SK-N-SH (cell line): Measurements from ENCODE around the gene TCHHL1. TPM values are rescaled to one million over a fixed set of nuclear protein-coding genes. Genes with fewer than 3 reads are reported as not detected.
"Not testable (repeated sequence)": the region's sequence is repeated elsewhere in the genome, so short reads cannot be mapped to it uniquely, and the experiment has no call there.

Experiments
- CTCF ChIA-PET: fragments of 300-600, 350-600 bp; formaldehyde crosslinking; extraction: SDS; loops from one replicate; lab custom pipeline; 2021; lab: Yijun Ruan, JAX
- POLR2A ChIA-PET: fragments of 350-600 bp; sonication (Branson Sonifier 250); formaldehyde crosslinking; extraction: SDS; loops from one replicate; lab custom pipeline; 2020; ENCODE audit warnings: antibody characterized with exemption, inconsistent platforms; lab: Yijun Ruan, JAX
- DNase-seq: peaks from one replicate; pipeline ENCODE4 v3.0.0; 2012
- H2AFZ ChIP-seq: fragments of 200-600 bp; sonication (generic); 2 replicates; pipeline ENCODE4 v1.8.1; 2016; ENCODE audit warnings: antibody characterized with exemption, mild to moderate bottlenecking, low read depth
- H3F3A ChIP-seq: fragments of 200-600 bp; sonication (generic); replicated peaks from 2 replicates; pipeline ENCODE3; 2016; ENCODE audit warnings: antibody characterized with exemption, mild to moderate bottlenecking; ENCODE audit not compliant: insufficient read depth
- H3K27ac ChIP-seq, 2 experiments: fragments of 200-500 bp in 1 of 2; fragments of 200-600 bp in 1 of 2; sonication (Bioruptor generic) in 1 of 2; sonication (generic), shearing (Covaris generic) in 1 of 2; 2 replicates each; pipeline versions ENCODE4 v1.5.1 to v1.6.1; 2014 to 2016; ENCODE audit warnings: low read depth in 2 of 2, inconsistent platforms in 1 of 2, low read length in 1 of 2, mild to moderate bottlenecking in 1 of 2, mixed read lengths in 1 of 2
- H3K27me3 ChIP-seq: fragments of 200-600 bp; sonication (generic), shearing (Covaris generic); 2 replicates; pipeline ENCODE4 v1.6.1; 2016; ENCODE audit warnings: mixed run types; ENCODE audit not compliant: insufficient read depth
- H3K36me3 ChIP-seq, 2 experiments: fragments of 200-500 bp in 1 of 2; fragments of 200-600 bp in 1 of 2; sonication (Bioruptor generic) in 1 of 2; sonication (generic) in 1 of 2; replicated peaks in 1 of 2; 2 replicates each; pipeline versions ENCODE3 to v1.5.1; 2014 to 2016; ENCODE audit warnings: low read length in 1 of 2, mild to moderate bottlenecking in 1 of 2; ENCODE audit not compliant: insufficient read depth in 2 of 2, control insufficient read depth in 1 of 2
- H3K4me1 ChIP-seq, 2 experiments: fragments of 200-500 bp in 1 of 2; fragments of 200-600 bp in 1 of 2; sonication (Bioruptor generic) in 1 of 2; sonication (generic), shearing (Covaris generic) in 1 of 2; 2 replicates each; pipeline versions ENCODE4 v1.5.1 to v1.6.1; 2014 to 2016; ENCODE audit warnings: low read depth in 1 of 2, low read length in 1 of 2, mixed run types in 1 of 2; ENCODE audit not compliant: insufficient read depth in 2 of 2, control insufficient read depth in 1 of 2
- H3K4me2 ChIP-seq: fragments of 200-600 bp; sonication (generic), shearing (Covaris generic); 2 replicates; pipeline ENCODE4 v1.6.1; 2017; ENCODE audit warnings: mixed run types
- H3K4me3 ChIP-seq, 2 experiments: fragments of 200-500 bp in 1 of 2; fragments of 200-600 bp in 1 of 2; sonication (Bioruptor generic) in 1 of 2; sonication (generic), shearing (Covaris generic) in 1 of 2; 2 replicates each; pipeline versions ENCODE4 v1.5.1 to v1.8.1; 2014 to 2016; ENCODE audit warnings: low read depth in 2 of 2, inconsistent platforms in 1 of 2, low read length in 1 of 2, mild to moderate bottlenecking in 1 of 2, mixed read lengths in 1 of 2, moderate library complexity in 1 of 2
- H3K79me2 ChIP-seq: fragments of 200-600 bp; sonication (generic); 2 replicates; pipeline ENCODE4 v1.8.1; 2017; ENCODE audit warnings: mild to moderate bottlenecking; ENCODE audit not compliant: insufficient read depth
- H3K9ac ChIP-seq: fragments of 200-600 bp; sonication (generic); 2 replicates; pipeline ENCODE4 v1.6.1; 2017; ENCODE audit warnings: mixed run types
- H3K9me2 ChIP-seq: fragments of 200-600 bp; sonication (generic); 2 replicates; pipeline ENCODE4 v1.6.1; 2017; ENCODE audit warnings: mixed run types
- H3K9me3 ChIP-seq: fragments of 200-600 bp; sonication (generic); 2 replicates; pipeline ENCODE4 v1.6.1; 2017; ENCODE audit warnings: mixed run types, mild to moderate bottlenecking, moderate library complexity
- H4K20me1 ChIP-seq: fragments of 200-600 bp; sonication (generic); 2 replicates; pipeline ENCODE4 v1.6.1; 2017; ENCODE audit warnings: mild to moderate bottlenecking, mixed run types; ENCODE audit not compliant: insufficient read depth
- EZH2phosphoT487 ChIP-seq: fragments of 200-600 bp; sonication (generic); IDR thresholded peaks from 2 replicates; pipeline ENCODE4 v1.6.1; 2017; ENCODE audit warnings: low read depth, mixed run types, mild to moderate bottlenecking, antibody characterized with exemption, moderate library complexity, borderline replicate concordance
- FOSL2 ChIP-seq: IDR thresholded peaks from 2 replicates; pipeline ENCODE4 v1.4.0; 2012; ENCODE audit warnings: low read depth, mild to moderate bottlenecking, moderate library complexity, borderline replicate concordance
- FOXM1 ChIP-seq: IDR thresholded peaks from 2 replicates; pipeline ENCODE4 v1.4.0; 2012; ENCODE audit warnings: low read depth, mild to moderate bottlenecking
- NFIC ChIP-seq: IDR thresholded peaks from 2 replicates; pipeline ENCODE4 v1.4.0; 2012; ENCODE audit warnings: borderline replicate concordance
- POLR2AphosphoS5 ChIP-seq: IDR thresholded peaks from 2 replicates; pipeline ENCODE4 v1.6.1; 2012; ENCODE audit warnings: low read depth, low read length
- RXRA ChIP-seq: IDR thresholded peaks from 2 replicates; pipeline ENCODE4 v1.4.0; 2012; ENCODE audit warnings: low read depth, mild to moderate bottlenecking, borderline replicate concordance
- SIN3A ChIP-seq: IDR thresholded peaks from 2 replicates; pipeline ENCODE4 v1.6.1; 2012; ENCODE audit warnings: low read depth, mild to moderate bottlenecking, low read length, moderate library complexity, borderline replicate concordance
- TEAD4 ChIP-seq: IDR thresholded peaks from 2 replicates; pipeline ENCODE4 v1.4.0; 2012; ENCODE audit warnings: mild to moderate bottlenecking, borderline replicate concordance; ENCODE audit not compliant: insufficient read depth
- WGBS: methylation state at CpG from one replicate; pipeline ENCODE4 v1.1.6; 2017; ENCODE audit warnings: low lambda C conversion rate; 5-methylcytosine and 5-hydroxymethylcytosine counted together
- polyA plus RNA-seq, 3 experiments: library from polyadenylated mRNA; depleted of rRNA; stranded (reverse); fragments of >200 nt; gene quantifications; 2 replicates each; pipeline ENCODE4 v1.2.3, GENCODE V29; 2012
- TF ChIP-seq, protein P1 (sequence below): fragments of 150-350 bp; IDR thresholded peaks from 2 replicates; pipeline ENCODE4 v1.6.1; 2016; ENCODE audit warnings: mild to moderate bottlenecking, low read depth, low read length
- TF ChIP-seq, protein P2 (sequence below): fragments of 200-600 bp; sonication (generic); IDR thresholded peaks from 2 replicates; pipeline ENCODE4 v1.6.1; 2017; ENCODE audit warnings: antibody characterized with exemption, mild to moderate bottlenecking, moderate library complexity
- TF ChIP-seq, protein P3 (sequence below): IDR thresholded peaks from 2 replicates; pipeline ENCODE4 v1.4.0; 2012; ENCODE audit warnings: low read depth, borderline replicate concordance

The TCHHL1 gene
- polyA plus RNA-seq, 1 of the 3 experiments (the other 2 are of a cell fraction) = not detected

DNA sequence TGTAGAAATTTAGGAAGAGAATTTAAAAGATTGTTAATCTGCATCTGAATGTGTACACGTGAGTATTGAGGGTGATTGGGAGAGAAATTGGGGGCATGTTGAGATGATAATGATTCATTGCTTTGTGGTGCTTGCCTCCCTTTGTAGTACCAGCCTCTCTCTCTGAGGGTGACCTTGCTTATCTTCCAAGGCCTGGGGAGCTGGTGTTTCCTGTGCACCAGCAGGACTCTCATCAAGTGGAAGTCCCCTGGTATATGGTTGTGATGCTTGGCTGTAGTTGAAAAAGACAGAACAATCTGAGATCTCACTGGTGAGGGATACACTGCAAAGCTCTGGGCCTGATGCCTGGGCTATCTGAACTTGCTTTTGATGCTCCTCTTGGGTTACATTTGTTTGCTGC, 4.0 kb downstream of the TCHHL1 start:
- H3K9me2 ChIP-seq = no peaks in the 10 kb centered on the region
- TF ChIP-seq, protein P1, sequence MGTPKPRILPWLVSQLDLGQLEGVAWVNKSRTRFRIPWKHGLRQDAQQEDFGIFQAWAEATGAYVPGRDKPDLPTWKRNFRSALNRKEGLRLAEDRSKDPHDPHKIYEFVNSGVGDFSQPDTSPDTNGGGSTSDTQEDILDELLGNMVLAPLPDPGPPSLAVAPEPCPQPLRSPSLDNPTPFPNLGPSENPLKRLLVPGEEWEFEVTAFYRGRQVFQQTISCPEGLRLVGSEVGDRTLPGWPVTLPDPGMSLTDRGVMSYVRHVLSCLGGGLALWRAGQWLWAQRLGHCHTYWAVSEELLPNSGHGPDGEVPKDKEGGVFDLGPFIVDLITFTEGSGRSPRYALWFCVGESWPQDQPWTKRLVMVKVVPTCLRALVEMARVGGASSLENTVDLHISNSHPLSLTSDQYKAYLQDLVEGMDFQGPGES = no peak
- TF ChIP-seq SIN3A (no peak), POLR2AphosphoS5 (no peak), FOSL2 (no peak), FOXM1 (no peak), TEAD4 (no peak), EZH2phosphoT487 (no peak), NFIC (no peak), RXRA (no peak)
- TF ChIP-seq, protein P2, sequence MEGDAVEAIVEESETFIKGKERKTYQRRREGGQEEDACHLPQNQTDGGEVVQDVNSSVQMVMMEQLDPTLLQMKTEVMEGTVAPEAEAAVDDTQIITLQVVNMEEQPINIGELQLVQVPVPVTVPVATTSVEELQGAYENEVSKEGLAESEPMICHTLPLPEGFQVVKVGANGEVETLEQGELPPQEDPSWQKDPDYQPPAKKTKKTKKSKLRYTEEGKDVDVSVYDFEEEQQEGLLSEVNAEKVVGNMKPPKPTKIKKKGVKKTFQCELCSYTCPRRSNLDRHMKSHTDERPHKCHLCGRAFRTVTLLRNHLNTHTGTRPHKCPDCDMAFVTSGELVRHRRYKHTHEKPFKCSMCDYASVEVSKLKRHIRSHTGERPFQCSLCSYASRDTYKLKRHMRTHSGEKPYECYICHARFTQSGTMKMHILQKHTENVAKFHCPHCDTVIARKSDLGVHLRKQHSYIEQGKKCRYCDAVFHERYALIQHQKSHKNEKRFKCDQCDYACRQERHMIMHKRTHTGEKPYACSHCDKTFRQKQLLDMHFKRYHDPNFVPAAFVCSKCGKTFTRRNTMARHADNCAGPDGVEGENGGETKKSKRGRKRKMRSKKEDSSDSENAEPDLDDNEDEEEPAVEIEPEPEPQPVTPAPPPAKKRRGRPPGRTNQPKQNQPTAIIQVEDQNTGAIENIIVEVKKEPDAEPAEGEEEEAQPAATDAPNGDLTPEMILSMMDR = no peak
- TF ChIP-seq, protein P3, sequence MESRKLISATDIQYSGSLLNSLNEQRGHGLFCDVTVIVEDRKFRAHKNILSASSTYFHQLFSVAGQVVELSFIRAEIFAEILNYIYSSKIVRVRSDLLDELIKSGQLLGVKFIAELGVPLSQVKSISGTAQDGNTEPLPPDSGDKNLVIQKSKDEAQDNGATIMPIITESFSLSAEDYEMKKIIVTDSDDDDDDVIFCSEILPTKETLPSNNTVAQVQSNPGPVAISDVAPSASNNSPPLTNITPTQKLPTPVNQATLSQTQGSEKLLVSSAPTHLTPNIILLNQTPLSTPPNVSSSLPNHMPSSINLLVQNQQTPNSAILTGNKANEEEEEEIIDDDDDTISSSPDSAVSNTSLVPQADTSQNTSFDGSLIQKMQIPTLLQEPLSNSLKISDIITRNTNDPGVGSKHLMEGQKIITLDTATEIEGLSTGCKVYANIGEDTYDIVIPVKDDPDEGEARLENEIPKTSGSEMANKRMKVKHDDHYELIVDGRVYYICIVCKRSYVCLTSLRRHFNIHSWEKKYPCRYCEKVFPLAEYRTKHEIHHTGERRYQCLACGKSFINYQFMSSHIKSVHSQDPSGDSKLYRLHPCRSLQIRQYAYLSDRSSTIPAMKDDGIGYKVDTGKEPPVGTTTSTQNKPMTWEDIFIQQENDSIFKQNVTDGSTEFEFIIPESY = no peak
- TF ChIP-seq, all 33 proteins: peak for 0
- no peak overlapping the region for H2AFZ ChIP-seq
- no peaks in the 10 kb centered on the region for H3K36me3 ChIP-seq
- H3K4me3 ChIP-seq = no peak overlapping the region
- no peaks in the 10 kb centered on the region for H3K9me3 ChIP-seq
- no peaks in the 10 kb centered on the region for H3F3A ChIP-seq
- H3K79me2 ChIP-seq = no peaks in the 10 kb centered on the region
- H4K20me1 ChIP-seq = no peaks in the 10 kb centered on the region
- ChIA-PET CTCF (no interaction called here), POLR2A (no interaction called here)
- no peak overlapping the region for H3K4me2 ChIP-seq
- H3K4me1 ChIP-seq = no peaks in the 10 kb centered on the region
- H3K27ac ChIP-seq = no peak overlapping the region
- WGBS = 0% methylated on average over 1 of the region's 1 CpG
- no peak for DNase-seq
- no peak overlapping the region for H3K9ac ChIP-seq
- peaks cover 4% of the 10 kb centered on the region; the same call in 1 of the 2 replicates for H3K27me3 ChIP-seq

DNA sequence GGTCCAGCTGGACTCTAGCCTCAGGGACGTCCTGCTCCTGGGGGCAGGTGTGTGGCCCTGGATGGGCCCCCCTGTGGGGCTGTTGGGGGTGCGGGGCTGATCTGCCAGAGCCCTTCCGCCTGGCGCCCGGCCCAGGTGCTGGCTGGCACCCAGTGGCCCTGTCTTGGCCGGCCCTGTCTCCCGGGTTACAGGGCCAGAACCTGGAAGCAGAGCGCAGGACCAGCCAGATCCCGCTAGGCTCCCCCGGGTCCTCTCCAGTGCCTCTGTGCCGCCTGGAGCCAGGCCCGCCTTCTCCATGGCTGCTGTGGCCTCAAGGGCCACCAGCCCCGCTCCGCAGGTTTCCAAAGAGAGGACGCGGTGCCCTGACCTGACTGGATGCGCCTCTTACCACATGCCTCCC, 7.8 kb downstream of the TCHHL1 start:
- H2AFZ ChIP-seq, H4K20me1 ChIP-seq, H3K36me3 ChIP-seq, H3K9ac ChIP-seq, H3K4me1 ChIP-seq, H3K27ac ChIP-seq, H3K4me3 ChIP-seq, H3K9me3 ChIP-seq, H3K79me2 ChIP-seq, POLR2A ChIA-PET, CTCF ChIA-PET, H3F3A ChIP-seq, H3K9me2 ChIP-seq, DNase-seq, H3K4me2 ChIP-seq: not testable (repeated sequence)
- H3K27me3 ChIP-seq = peaks cover 37% of the 10 kb centered on the region
- 33% methylated on average over 3 of the region's 17 CpGs for WGBS

DNA sequence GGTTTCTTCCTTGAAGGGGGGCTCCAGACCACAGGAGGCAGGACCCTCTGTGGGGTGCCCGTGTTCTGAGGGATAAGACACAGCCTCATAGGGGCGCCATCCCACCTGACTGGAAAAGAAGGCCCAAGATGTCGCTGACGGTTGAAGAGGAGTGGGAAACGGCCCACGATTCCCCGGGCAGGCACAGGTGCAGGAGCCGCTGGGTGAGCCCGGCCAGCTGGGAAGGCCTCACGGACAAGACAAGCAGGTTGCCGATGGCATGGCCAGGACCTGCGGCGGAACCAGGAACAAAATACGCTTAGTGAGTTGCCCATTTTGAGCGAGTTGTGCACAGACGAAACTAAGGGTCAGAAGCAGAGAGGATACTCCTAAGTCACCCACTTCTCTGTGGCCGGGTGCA, 8.4 kb downstream of the TCHHL1 start:
- WGBS = 10% methylated on average over 16 of the region's 17 CpGs
- H3K4me1 ChIP-seq, H3F3A ChIP-seq, H3K27ac ChIP-seq, DNase-seq, H3K9ac ChIP-seq, H2AFZ ChIP-seq, CTCF ChIA-PET, H3K79me2 ChIP-seq, H3K4me2 ChIP-seq, POLR2A ChIA-PET, H3K4me3 ChIP-seq, H3K9me2 ChIP-seq, H3K36me3 ChIP-seq, H4K20me1 ChIP-seq, H3K9me3 ChIP-seq: not testable (repeated sequence)
- H3K27me3 ChIP-seq = peaks cover 37% of the 10 kb centered on the region
